HepG2 (cell line): ENCODE measurements around the gene FSCN2. TPM values are rescaled to one million over a fixed set of nuclear protein-coding genes. Genes with fewer than 3 reads are reported as not detected.
A peak's percentile ranks its signal among the peaks of the same experiment; 100 is the strongest.

ENCODE experiments used
- BRD4 ChIP-seq: sonication (generic); formaldehyde crosslinking; IDR thresholded peaks from 2 replicates; pipeline ENCODE4 v1.4.0; 2020; ENCODE audit warnings: missing genetic modification reagents
- FOXA3 ChIP-seq: IDR thresholded peaks from 2 replicates; pipeline ENCODE4 v1.6.1; 2016; ENCODE audit warnings: missing genetic modification reagents, missing compliant biosample characterization
- KLF6 ChIP-seq: IDR thresholded peaks from 2 replicates; pipeline ENCODE4 v1.8.0; 2016; ENCODE audit warnings: missing biosample characterization, missing genetic modification reagents
- MIER3 ChIP-seq: IDR thresholded peaks from 2 replicates; pipeline ENCODE4 v1.6.1; 2016; ENCODE audit warnings: missing compliant biosample characterization, borderline replicate concordance
- MNT ChIP-seq: fragments of 450-650 bp; IDR thresholded peaks from 2 replicates; pipeline ENCODE4 v1.6.1; 2016
- NBN ChIP-seq: fragments of 450-650 bp; conservative IDR thresholded peaks from 2 replicates; pipeline ENCODE4 v1.6.1; 2017
- NCOA5 ChIP-seq: sonication (generic); formaldehyde crosslinking; IDR thresholded peaks from 2 replicates; pipeline ENCODE4 v1.4.0; 2020; ENCODE audit warnings: missing genetic modification reagents
- PHF5A ChIP-seq: IDR thresholded peaks from one replicate; pipeline ENCODE4 v1.6.1; 2018; ENCODE audit warnings: low read depth, missing genetic modification reagents; ENCODE audit not compliant: unreplicated experiment
- POLR2G ChIP-seq: fragments of 200-400 bp; formaldehyde crosslinking; IDR thresholded peaks from 2 replicates; pipeline ENCODE4 v1.6.1; 2018; ENCODE audit warnings: mild to moderate bottlenecking, low read depth, low read length, moderate library complexity
- THAP11 ChIP-seq: IDR thresholded peaks from 2 replicates; pipeline ENCODE4 v1.6.1; 2016; ENCODE audit warnings: missing biosample characterization, missing genetic modification reagents
- TOPORS ChIP-seq: sonication (generic); formaldehyde crosslinking; IDR thresholded peaks from 2 replicates; pipeline ENCODE4 v1.8.0; 2023; ENCODE audit warnings: mild to moderate bottlenecking, missing genetic modification reagents
- ZNF275 ChIP-seq: sonication (generic); formaldehyde crosslinking; IDR thresholded peaks from 2 replicates; pipeline ENCODE4 v1.8.0; 2022; ENCODE audit warnings: missing genetic modification reagents, mild to moderate bottlenecking, inconsistent platforms, borderline replicate concordance
- ZNF34 ChIP-seq: sonication (generic); formaldehyde crosslinking; IDR thresholded peaks from 2 replicates; pipeline ENCODE4 v1.4.0; 2020; ENCODE audit warnings: mild to moderate bottlenecking, missing genetic modification reagents, borderline replicate concordance
- ZNF557 ChIP-seq: sonication (generic); formaldehyde crosslinking; IDR thresholded peaks from 2 replicates; pipeline ENCODE4 v1.4.0; 2020; ENCODE audit warnings: missing genetic modification reagents
- ZNF615 ChIP-seq: sonication (generic); formaldehyde crosslinking; IDR thresholded peaks from 2 replicates; pipeline ENCODE4 v1.5.0; 2020; ENCODE audit warnings: mild to moderate bottlenecking, missing genetic modification reagents, borderline replicate concordance
- ZSCAN5A ChIP-seq: sonication (generic); formaldehyde crosslinking; IDR thresholded peaks from 2 replicates; pipeline ENCODE4 v1.8.0; 2022; ENCODE audit warnings: mild to moderate bottlenecking, missing genetic modification reagents, borderline replicate concordance
- polyA plus RNA-seq, 8 experiments: library from polyadenylated mRNA; depleted of rRNA in 3 of 8; stranded (reverse) in 7 of 8; unstranded in 1 of 8; fragments of >200 nt; fragmentation: Illumina TruSeq in 4 of 8; extraction: Trizol in 4 of 8; gene quantifications; 2 replicates each; pipeline versions ENCODE4 v1.2.1 to v1.2.3, GENCODE V29; 2011 to 2016; ENCODE audit warnings: low read depth in 4 of 8, missing spikeins in 1 of 8, mixed read lengths in 1 of 8; ENCODE audit not compliant: insufficient read depth in 1 of 8
- total RNA-seq, 5 experiments: library from RNA; depleted of rRNA; stranded (reverse); fragments of >200 nt; fragmentation: Illumina TruSeq; extraction: Trizol; gene quantifications; 2 replicates each; pipeline ENCODE4 v1.2.3, GENCODE V29; 2016; ENCODE audit warnings: low read depth in 1 of 5
- TF ChIP-seq, protein P1 (sequence below): sonication (generic); formaldehyde crosslinking; conservative IDR thresholded peaks from 2 replicates; pipeline ENCODE4 v1.8.1; 2023; ENCODE audit warnings: missing genetic modification reagents
- TF ChIP-seq, protein P2 (sequence below): conservative IDR thresholded peaks from 2 replicates; pipeline ENCODE4 v1.6.1; 2018; ENCODE audit warnings: missing genetic modification reagents
- TF ChIP-seq, protein P3 (sequence below): sonication (generic); formaldehyde crosslinking; IDR thresholded peaks from 2 replicates; pipeline ENCODE4 v1.5.1; 2020; ENCODE audit warnings: mild to moderate bottlenecking, missing genetic modification reagents, borderline replicate concordance
- TF ChIP-seq, protein P4 (sequence below): sonication (generic); formaldehyde crosslinking; IDR thresholded peaks from 2 replicates; pipeline ENCODE4 v1.4.0; 2020; ENCODE audit warnings: missing genetic modification reagents; ENCODE audit errors: not compliant biosample characterization

Gene FSCN2
- total and polyA plus RNA-seq, 2 of the 13 experiments (the other 11 are each of a cell fraction or from before 2014, with no cell fraction given) = 0.09 TPM; not detected in 1

GRCh38 chr17:81552244-81553017, 24.3 kb downstream of the FSCN2 start, which contains the start of gene FAAP100 (continued):
- TF ChIP-seq THAP11 (CRISPR knock-in tag) = peak; percentile 93
- peak; percentile 78 for TF ChIP-seq POLR2G
- TF ChIP-seq, protein P1, sequence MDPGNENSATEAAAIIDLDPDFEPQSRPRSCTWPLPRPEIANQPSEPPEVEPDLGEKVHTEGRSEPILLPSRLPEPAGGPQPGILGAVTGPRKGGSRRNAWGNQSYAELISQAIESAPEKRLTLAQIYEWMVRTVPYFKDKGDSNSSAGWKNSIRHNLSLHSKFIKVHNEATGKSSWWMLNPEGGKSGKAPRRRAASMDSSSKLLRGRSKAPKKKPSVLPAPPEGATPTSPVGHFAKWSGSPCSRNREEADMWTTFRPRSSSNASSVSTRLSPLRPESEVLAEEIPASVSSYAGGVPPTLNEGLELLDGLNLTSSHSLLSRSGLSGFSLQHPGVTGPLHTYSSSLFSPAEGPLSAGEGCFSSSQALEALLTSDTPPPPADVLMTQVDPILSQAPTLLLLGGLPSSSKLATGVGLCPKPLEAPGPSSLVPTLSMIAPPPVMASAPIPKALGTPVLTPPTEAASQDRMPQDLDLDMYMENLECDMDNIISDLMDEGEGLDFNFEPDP = no peak
- TF ChIP-seq FOXA3 (CRISPR knock-in tag) = no peak; the same call in 1 of the 2 replicates
- no peak for TF ChIP-seq ZNF557 (CRISPR knock-in tag)
- no peak for TF ChIP-seq ZNF615 (CRISPR knock-in tag)
- peak; percentile 81; the same call in 1 of the 2 replicates for TF ChIP-seq KLF6 (CRISPR knock-in tag)
- TF ChIP-seq PHF5A (CRISPR knock-in tag) = no peak
- no peak for TF ChIP-seq NCOA5 (CRISPR knock-in tag)
- peak; percentile 81 for TF ChIP-seq ZNF34 (CRISPR knock-in tag)
- no peak for TF ChIP-seq NBN
- TF ChIP-seq, protein P2, sequence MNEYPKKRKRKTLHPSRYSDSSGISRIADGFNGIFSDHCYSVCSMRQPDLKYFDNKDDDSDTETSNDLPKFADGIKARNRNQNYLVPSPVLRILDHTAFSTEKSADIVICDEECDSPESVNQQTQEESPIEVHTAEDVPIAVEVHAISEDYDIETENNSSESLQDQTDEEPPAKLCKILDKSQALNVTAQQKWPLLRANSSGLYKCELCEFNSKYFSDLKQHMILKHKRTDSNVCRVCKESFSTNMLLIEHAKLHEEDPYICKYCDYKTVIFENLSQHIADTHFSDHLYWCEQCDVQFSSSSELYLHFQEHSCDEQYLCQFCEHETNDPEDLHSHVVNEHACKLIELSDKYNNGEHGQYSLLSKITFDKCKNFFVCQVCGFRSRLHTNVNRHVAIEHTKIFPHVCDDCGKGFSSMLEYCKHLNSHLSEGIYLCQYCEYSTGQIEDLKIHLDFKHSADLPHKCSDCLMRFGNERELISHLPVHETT (CRISPR knock-in tag) = no peak
- peak; percentile 47; the same call in 1 of the 2 replicates for TF ChIP-seq MNT
- peak; percentile 57; the same call in 1 of the 2 replicates for TF ChIP-seq BRD4 (CRISPR knock-in tag)
- TF ChIP-seq ZNF275 = peak; percentile 37; the same call in 1 of the 2 replicates
- TF ChIP-seq TOPORS (CRISPR knock-in tag) = peak; percentile 21; the same call in 1 of the 2 replicates
- TF ChIP-seq MIER3 (CRISPR knock-in tag) = no peak; the same call in 1 of the 2 replicates
- TF ChIP-seq ZSCAN5A (CRISPR knock-in tag) = no peak; the same call in 1 of the 2 replicates
- TF ChIP-seq, protein P3, sequence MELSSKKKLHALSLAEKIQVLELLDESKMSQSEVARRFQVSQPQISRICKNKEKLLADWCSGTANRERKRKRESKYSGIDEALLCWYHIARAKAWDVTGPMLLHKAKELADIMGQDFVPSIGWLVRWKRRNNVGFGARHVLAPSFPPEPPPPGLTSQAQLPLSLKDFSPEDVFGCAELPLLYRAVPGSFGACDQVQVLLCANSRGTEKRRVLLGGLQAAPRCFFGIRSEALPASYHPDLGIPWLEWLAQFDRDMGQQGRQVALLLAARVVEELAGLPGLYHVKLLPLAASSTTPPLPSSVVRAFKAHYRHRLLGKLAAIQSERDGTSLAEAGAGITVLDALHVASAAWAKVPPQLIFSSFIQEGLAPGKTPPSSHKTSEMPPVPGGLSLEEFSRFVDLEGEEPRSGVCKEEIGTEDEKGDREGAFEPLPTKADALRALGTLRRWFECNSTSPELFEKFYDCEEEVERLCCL = peak; percentile 41; the same call in 1 of the 2 replicates
- TF ChIP-seq, protein P4, sequence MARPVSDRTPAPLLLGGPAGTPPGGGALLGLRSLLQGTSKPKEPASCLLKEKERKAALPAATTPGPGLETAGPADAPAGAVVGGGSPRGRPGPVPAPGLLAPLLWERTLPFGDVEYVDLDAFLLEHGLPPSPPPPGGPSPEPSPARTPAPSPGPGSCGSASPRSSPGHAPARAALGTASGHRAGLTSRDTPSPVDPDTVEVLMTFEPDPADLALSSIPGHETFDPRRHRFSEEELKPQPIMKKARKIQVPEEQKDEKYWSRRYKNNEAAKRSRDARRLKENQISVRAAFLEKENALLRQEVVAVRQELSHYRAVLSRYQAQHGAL (CRISPR knock-in tag) = no peak
